Body of pancreas (tissue), 4 donors: ENCODE data around the gene PTPN1.

ENCODE experiments used
- CTCF ChIP-seq, 7 experiments: fragments of 450-650 bp in 4 of 7; fragments of 200-600 bp in 3 of 7; sonication (generic) in 3 of 7; IDR thresholded peaks; one replicate each; pipeline ENCODE4 v1.5.1; 2016 to 2019; ENCODE audit warnings: antibody characterized with exemption in 7 of 7
- POLR2A ChIP-seq, 3 donors: fragments of 450-650 bp; IDR thresholded peaks; one replicate each; pipeline ENCODE4 v1.6.1; 2016; ENCODE audit warnings: antibody characterized with exemption in 3 of 3, mild to moderate bottlenecking in 2 of 3

GRCh38 chr20:50567860-50568548 lies 57.8 kb downstream of the PTPN1 start:
- no peak for TF ChIP-seq CTCF (IDR thresholded peaks at IDR 0.05)
- no peak for TF ChIP-seq POLR2A (IDR thresholded peaks at IDR 0.05)
